H1 (cell line): Measurements from ENCODE around the gene INSYN1. TPM values are rescaled to one million over a fixed set of nuclear protein-coding genes. Genes with fewer than 3 reads are reported as not detected.

Experiments used
- CBX8 ChIP-seq: fragments of 300-800, 300-1000 bp; sonication (generic); IDR thresholded peaks from 2 replicates; pipeline ENCODE4 v1.7.1; 2016; ENCODE audit warnings: low read depth, low read length, borderline replicate concordance
- CHD7 ChIP-seq: fragments of 300-600 bp; sonication (generic); IDR thresholded peaks from 2 replicates; pipeline ENCODE4 v1.7.1; 2012; ENCODE audit warnings: low read length, moderate library complexity, mild to moderate bottlenecking, inconsistent platforms; ENCODE audit not compliant: insufficient replicate concordance
- EP300 ChIP-seq, 2 experiments: IDR thresholded peaks; 1 replicate in 1 of 2; 2 replicates in 1 of 2; pipeline ENCODE4 v1.6.1; 2011 to 2012; ENCODE audit warnings: low read depth in 2 of 2, low read length in 2 of 2, mild to moderate bottlenecking in 2 of 2, borderline replicate concordance in 1 of 2, inconsistent platforms in 1 of 2, moderate library complexity in 1 of 2
- FOSL1 ChIP-seq: IDR thresholded peaks from 2 replicates; pipeline ENCODE4 v1.6.1; 2011; ENCODE audit warnings: mild to moderate bottlenecking, low read depth, low read length, moderate library complexity; ENCODE audit not compliant: insufficient read depth
- KDM4A ChIP-seq: IDR thresholded peaks from one replicate; pipeline ENCODE4 v1.7.1; 2012; ENCODE audit warnings: low read depth, mild to moderate bottlenecking, moderate library complexity, low read length, inconsistent platforms; ENCODE audit not compliant: severe bottlenecking
- NANOG ChIP-seq: IDR thresholded peaks from 2 replicates; pipeline ENCODE4 v1.6.1; 2011; ENCODE audit warnings: low read length, low read depth, mild to moderate bottlenecking, inconsistent platforms; ENCODE audit not compliant: insufficient read depth, poor library complexity, severe bottlenecking
- SAP30 ChIP-seq: fragments of 300-600 bp; sonication (generic); IDR thresholded peaks from 2 replicates; pipeline ENCODE4 v1.7.1; 2012; ENCODE audit warnings: low read length, moderate library complexity, mild to moderate bottlenecking, inconsistent platforms; ENCODE audit not compliant: insufficient read depth, insufficient replicate concordance
- SIRT6 ChIP-seq: IDR thresholded peaks from one replicate; pipeline ENCODE4 v1.7.1; 2012; ENCODE audit warnings: low read length, inconsistent platforms
- SIX5 ChIP-seq: IDR thresholded peaks from 2 replicates; pipeline ENCODE4 v1.6.1; 2011; ENCODE audit warnings: mild to moderate bottlenecking, low read depth, low read length
- TAF1 ChIP-seq: IDR thresholded peaks from 2 replicates; pipeline ENCODE4 v1.6.1; 2011; ENCODE audit warnings: mild to moderate bottlenecking, low read depth, low read length
- YY1 ChIP-seq: IDR thresholded peaks from 2 replicates; pipeline ENCODE4 v1.6.1; 2011; ENCODE audit warnings: low read depth, mild to moderate bottlenecking, low read length
- polyA plus RNA-seq, 7 experiments: library from polyadenylated mRNA; depleted of rRNA in 3 of 7; stranded (reverse) in 5 of 7; unstranded in 2 of 7; fragments of >200 nt in 5 of 7; fragments of 200-250 nt in 2 of 7; gene quantifications; 1 replicate in 5 of 7; 2 replicates in 1 of 7; 4 replicates in 1 of 7; pipeline versions ENCODE4 v1.2.1 to v1.2.3, GENCODE V29; 2011 to 2013; ENCODE audit warnings: missing spikeins in 2 of 7, mixed read lengths in 2 of 7
- total RNA-seq: library from RNA; stranded (reverse); fragmentation: NEBNext Ultra II Directional; extraction: Animal tissue kit (Norgen Biotek cat#: 25700); gene quantifications from 2 replicates; pipeline ENCODE4 v1.2.1, GENCODE V29; 2021

INSYN1 gene
- total and polyA plus RNA-seq, 2 of the 8 experiments (the other 6 are each of a cell fraction or from before 2014, with no cell fraction given) = 7.2 to 10.2 TPM

GRCh38 chr15:73710321-73710720 is 42.8 kb downstream of the INSYN1 start (continued):
- TF ChIP-seq CHD7 = no peak
- no peak for TF ChIP-seq KDM4A
- TF ChIP-seq SIRT6 = no peak
- no peak for TF ChIP-seq TAF1
- no peak for TF ChIP-seq YY1
- TF ChIP-seq SIX5 = no peak
- TF ChIP-seq NANOG = no peak
- no peak for TF ChIP-seq EP300 (IDR thresholded peaks at IDR 0.05; ENCODE audit: borderline replicate concordance in 1 of 2, low read depth in 2 of 2, low read length in 2 of 2)
- no peak for TF ChIP-seq SAP30
- TF ChIP-seq FOSL1 = no peak
- TF ChIP-seq CBX8 = no peak
